K562 (cell line): ENCODE data around the gene ZNF548. TPM values are rescaled to one million over a fixed set of nuclear protein-coding genes. Genes with fewer than 3 reads are reported as not detected.

Experiments used
- ATF7 ChIP-seq: fragments of 450-650 bp; IDR thresholded peaks from 2 replicates; pipeline ENCODE4 v1.7.1; 2014; ENCODE audit warnings: mild to moderate bottlenecking, moderate library complexity
- BACH1 ChIP-seq: fragments of 200-800 bp; sonication (Bioruptor generic); IDR thresholded peaks from 2 replicates; pipeline ENCODE4 v1.6.1; 2016; ENCODE audit warnings: missing genetic modification characterization, missing compliant biosample characterization
- CBX3 ChIP-seq, 2 experiments: IDR thresholded peaks; 1 replicate in 1 of 2; 2 replicates in 1 of 2; pipeline ENCODE4 v1.6.1; 2012; ENCODE audit warnings: inconsistent platforms in 2 of 2, low read length in 2 of 2, borderline replicate concordance in 1 of 2, control low read depth in 1 of 2
- EHMT2 ChIP-seq: fragments of 450-650 bp; IDR thresholded peaks from 2 replicates; pipeline ENCODE4 v1.6.1; 2018; ENCODE audit warnings: antibody characterized with exemption
- FOS ChIP-seq: IDR thresholded peaks from 3 replicates; pipeline ENCODE4 v1.6.1; 2011; ENCODE audit not compliant: insufficient read length; ENCODE audit errors: extremely low read depth
- FOXK1 ChIP-seq: sonication (generic); formaldehyde crosslinking; IDR thresholded peaks from 2 replicates; pipeline ENCODE4 v1.8.0; 2022; ENCODE audit warnings: missing genetic modification reagents, mild to moderate bottlenecking, borderline replicate concordance
- HCFC1 ChIP-seq: IDR thresholded peaks from 2 replicates; pipeline ENCODE4 v1.6.1; 2012; ENCODE audit warnings: low read depth, low read length, improper control_type of control experiment
- HDAC1 ChIP-seq, 2 experiments: fragments of 450-650 bp; IDR thresholded peaks; 2 replicates each; pipeline ENCODE4 v1.6.1; 2016 to 2017; ENCODE audit warnings: inconsistent platforms in 1 of 2, mild to moderate bottlenecking in 1 of 2, moderate library complexity in 1 of 2
- KAT7 ChIP-seq: sonication (generic); formaldehyde crosslinking; IDR thresholded peaks from 2 replicates; pipeline ENCODE4 v1.8.0; 2022; ENCODE audit warnings: missing genetic modification reagents, mild to moderate bottlenecking, borderline replicate concordance
- KLF10 ChIP-seq: fragments of 250-450 bp; sonication (Bioruptor Pico); IDR thresholded peaks from 2 replicates; pipeline ENCODE4 v1.6.1; 2021; ENCODE audit warnings: matching md5 sums
- LCOR ChIP-seq: sonication (generic); formaldehyde crosslinking; IDR thresholded peaks from 2 replicates; pipeline ENCODE4 v1.8.0; 2022; ENCODE audit warnings: mild to moderate bottlenecking, missing genetic modification reagents
- RAD51 ChIP-seq: fragments of 450-650 bp; IDR thresholded peaks from 2 replicates; pipeline ENCODE4 v1.7.1; 2016; ENCODE audit warnings: low read depth, mild to moderate bottlenecking, borderline replicate concordance
- SRSF1 ChIP-seq: fragments of 200-400 bp; formaldehyde crosslinking; IDR thresholded peaks from 2 replicates; pipeline ENCODE4 v1.6.1; 2017; ENCODE audit warnings: mild to moderate bottlenecking, low read depth, low read length, moderate library complexity
- TAL1 ChIP-seq: fragments of 450-650 bp; IDR thresholded peaks from 2 replicates; pipeline ENCODE4 v1.6.1; 2016; ENCODE audit warnings: mild to moderate bottlenecking
- XRCC3 ChIP-seq: fragments of 450-650 bp; IDR thresholded peaks from 2 replicates; pipeline ENCODE4 v1.6.1; 2017; ENCODE audit warnings: mild to moderate bottlenecking, moderate library complexity
- ZNF140 ChIP-seq: fragments of 250-450 bp; sonication (Bioruptor Pico); IDR thresholded peaks from 2 replicates; pipeline ENCODE4 v1.8.0; 2021; ENCODE audit warnings: moderate library complexity, mild to moderate bottlenecking, inconsistent platforms
- polyA plus RNA-seq, 8 experiments: library from polyadenylated mRNA; depleted of rRNA in 4 of 8; stranded (reverse) in 5 of 8; unstranded in 3 of 8; fragments of >200 nt; fragmentation: Nextera tagmentation in 2 of 8; fragmentation: Illumina TruSeq in 1 of 8; extraction: Ambion mirVana in 2 of 8; extraction: Trizol in 1 of 8; gene quantifications; 2 replicates each; pipeline versions ENCODE4 v1.2.1 to v1.2.3, GENCODE V29; 2011 to 2014; ENCODE audit warnings: inconsistent platforms in 1 of 8, missing spikeins in 1 of 8
- total RNA-seq, 7 experiments: library from RNA; depleted of rRNA in 6 of 7; stranded (reverse); fragments of >200 nt in 6 of 7; fragmentation: Illumina TruSeq in 2 of 7; extraction: Trizol in 2 of 7; gene quantifications; 2 replicates each; pipeline versions ENCODE4 v1.2.1 to v1.2.3, GENCODE V29; 2011 to 2021; ENCODE audit warnings: low replicate concordance in 1 of 7
- TF ChIP-seq, protein P1 (sequence below), 3 experiments: IDR thresholded peaks in 2 of 3; conservative IDR thresholded peaks in 1 of 3; 2 replicates each; pipeline ENCODE4 v1.5.1; 2011 to 2012; ENCODE audit warnings: low read length in 3 of 3, mild to moderate bottlenecking in 3 of 3, control low read depth in 2 of 3, improper control_type of control experiment in 1 of 3, inconsistent platforms in 1 of 3, low read depth in 1 of 3, mixed read lengths in 1 of 3, moderate library complexity in 1 of 3; ENCODE audit not compliant: insufficient read depth in 2 of 3
- TF ChIP-seq, protein P2 (sequence below), 2 experiments: fragments of 450-650 bp; IDR thresholded peaks; 2 replicates each; pipeline ENCODE4 v1.6.1; 2018; ENCODE audit warnings: mild to moderate bottlenecking in 2 of 2, low read depth in 1 of 2; ENCODE audit not compliant: partially characterized antibody in 2 of 2
- TF ChIP-seq, protein P3 (sequence below): sonication (generic); formaldehyde crosslinking; IDR thresholded peaks from 2 replicates; pipeline ENCODE4 v1.8.0; 2023; ENCODE audit warnings: mild to moderate bottlenecking, missing genetic modification reagents
- TF ChIP-seq, protein P4 (sequence below): fragments of 450-650 bp; IDR thresholded peaks from 2 replicates; pipeline ENCODE4 v1.6.1; 2016; ENCODE audit warnings: low read depth, mild to moderate bottlenecking, moderate library complexity

The ZNF548 gene
- total and polyA plus RNA-seq, 9 of the 15 experiments (the other 6 are each of a cell fraction or from before 2014, with no cell fraction given): 1.5 to 8.7 (median 4.5) TPM

DNA sequence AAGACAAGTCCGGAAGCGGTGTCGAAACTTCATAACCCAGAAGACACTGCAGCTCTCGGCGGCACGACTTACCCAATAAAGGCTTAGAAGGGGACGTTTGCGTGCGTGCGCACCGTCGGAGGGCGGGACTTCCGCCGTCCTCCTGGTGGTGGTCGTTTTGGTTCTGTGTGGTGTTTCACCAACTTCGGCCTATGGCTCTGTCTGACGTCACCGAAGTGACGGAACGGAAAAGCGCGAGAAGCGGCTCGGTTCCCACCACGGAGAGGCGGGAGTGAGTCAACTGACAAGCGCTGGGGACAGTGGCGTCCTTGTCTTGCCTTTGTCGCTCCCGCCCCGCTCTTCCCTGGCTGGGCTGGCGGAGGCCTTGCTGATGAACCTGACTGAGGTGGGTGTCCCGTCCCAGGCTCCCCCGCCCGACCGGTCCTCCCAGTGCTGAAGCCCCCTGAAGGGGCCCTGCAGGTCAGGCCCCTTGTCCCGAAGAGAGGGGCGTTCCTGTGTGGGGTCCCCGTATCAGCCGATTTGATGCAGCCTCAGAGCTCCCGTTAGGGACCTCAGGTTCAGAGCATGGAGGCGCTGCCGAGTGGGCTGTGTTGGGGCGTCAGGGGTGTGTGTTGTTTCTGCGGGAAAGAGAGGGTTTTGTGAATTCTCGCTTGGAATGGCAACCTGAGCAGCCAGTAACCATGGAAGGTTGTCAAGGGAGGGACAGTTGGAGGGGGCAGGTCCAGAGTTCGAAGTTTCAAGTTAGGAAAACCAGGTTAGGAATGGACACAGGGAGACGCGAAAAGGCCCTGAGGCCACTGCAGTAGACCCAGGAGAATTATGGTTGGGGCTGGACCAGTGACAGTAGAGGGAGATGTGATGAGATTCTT is at the start of gene ZNF548 (continued):
- TF ChIP-seq TAL1 (no peak), XRCC3 (no peak), HCFC1 (peak; percentile 89), RAD51 (peak; percentile 75), FOS (peak; percentile 24), KLF10 (CRISPR knock-in tag) (no peak), EHMT2 (0 out of 2 replicates have a peak, but pooled peaks have one; percentile 28), HDAC1 (IDR thresholded peaks at IDR 0.05) (0 out of 4 replicates have a peak, but pooled peaks of 1 of the 2 experiments have one; percentile 45), KAT7 (CRISPR knock-in tag) (no peak), ZNF140 (CRISPR knock-in tag) (no peak), BACH1 (0 out of 2 replicates have a peak, but pooled peaks have one; percentile 16), LCOR (CRISPR knock-in tag) (peak; percentile 50; the same call in 1 of the 2 replicates), ATF7 (peak; percentile 97), CBX3 (IDR thresholded peaks at IDR 0.05; ENCODE audit: borderline replicate concordance in 1 of 2, low read length in 2 of 2) (peak in 1 of 2 experiments; percentile 79; a peak in 2 of 3 replicates), SRSF1 (peak; percentile 96), FOXK1 (peak; percentile 50; the same call in 1 of the 2 replicates)
- TF ChIP-seq, protein P1, sequence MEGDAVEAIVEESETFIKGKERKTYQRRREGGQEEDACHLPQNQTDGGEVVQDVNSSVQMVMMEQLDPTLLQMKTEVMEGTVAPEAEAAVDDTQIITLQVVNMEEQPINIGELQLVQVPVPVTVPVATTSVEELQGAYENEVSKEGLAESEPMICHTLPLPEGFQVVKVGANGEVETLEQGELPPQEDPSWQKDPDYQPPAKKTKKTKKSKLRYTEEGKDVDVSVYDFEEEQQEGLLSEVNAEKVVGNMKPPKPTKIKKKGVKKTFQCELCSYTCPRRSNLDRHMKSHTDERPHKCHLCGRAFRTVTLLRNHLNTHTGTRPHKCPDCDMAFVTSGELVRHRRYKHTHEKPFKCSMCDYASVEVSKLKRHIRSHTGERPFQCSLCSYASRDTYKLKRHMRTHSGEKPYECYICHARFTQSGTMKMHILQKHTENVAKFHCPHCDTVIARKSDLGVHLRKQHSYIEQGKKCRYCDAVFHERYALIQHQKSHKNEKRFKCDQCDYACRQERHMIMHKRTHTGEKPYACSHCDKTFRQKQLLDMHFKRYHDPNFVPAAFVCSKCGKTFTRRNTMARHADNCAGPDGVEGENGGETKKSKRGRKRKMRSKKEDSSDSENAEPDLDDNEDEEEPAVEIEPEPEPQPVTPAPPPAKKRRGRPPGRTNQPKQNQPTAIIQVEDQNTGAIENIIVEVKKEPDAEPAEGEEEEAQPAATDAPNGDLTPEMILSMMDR (IDR thresholded peaks at IDR 0.05 in 2 of 3, conservative IDR thresholded peaks at IDR 0.05 in 1 of 3; ENCODE audit: insufficient read depth in 2 of 3, low read depth in 1 of 3, low read length in 3 of 3): peak; percentile 32 to 47 (median 40); a peak in 4 of 6 replicates
- TF ChIP-seq, protein P2, sequence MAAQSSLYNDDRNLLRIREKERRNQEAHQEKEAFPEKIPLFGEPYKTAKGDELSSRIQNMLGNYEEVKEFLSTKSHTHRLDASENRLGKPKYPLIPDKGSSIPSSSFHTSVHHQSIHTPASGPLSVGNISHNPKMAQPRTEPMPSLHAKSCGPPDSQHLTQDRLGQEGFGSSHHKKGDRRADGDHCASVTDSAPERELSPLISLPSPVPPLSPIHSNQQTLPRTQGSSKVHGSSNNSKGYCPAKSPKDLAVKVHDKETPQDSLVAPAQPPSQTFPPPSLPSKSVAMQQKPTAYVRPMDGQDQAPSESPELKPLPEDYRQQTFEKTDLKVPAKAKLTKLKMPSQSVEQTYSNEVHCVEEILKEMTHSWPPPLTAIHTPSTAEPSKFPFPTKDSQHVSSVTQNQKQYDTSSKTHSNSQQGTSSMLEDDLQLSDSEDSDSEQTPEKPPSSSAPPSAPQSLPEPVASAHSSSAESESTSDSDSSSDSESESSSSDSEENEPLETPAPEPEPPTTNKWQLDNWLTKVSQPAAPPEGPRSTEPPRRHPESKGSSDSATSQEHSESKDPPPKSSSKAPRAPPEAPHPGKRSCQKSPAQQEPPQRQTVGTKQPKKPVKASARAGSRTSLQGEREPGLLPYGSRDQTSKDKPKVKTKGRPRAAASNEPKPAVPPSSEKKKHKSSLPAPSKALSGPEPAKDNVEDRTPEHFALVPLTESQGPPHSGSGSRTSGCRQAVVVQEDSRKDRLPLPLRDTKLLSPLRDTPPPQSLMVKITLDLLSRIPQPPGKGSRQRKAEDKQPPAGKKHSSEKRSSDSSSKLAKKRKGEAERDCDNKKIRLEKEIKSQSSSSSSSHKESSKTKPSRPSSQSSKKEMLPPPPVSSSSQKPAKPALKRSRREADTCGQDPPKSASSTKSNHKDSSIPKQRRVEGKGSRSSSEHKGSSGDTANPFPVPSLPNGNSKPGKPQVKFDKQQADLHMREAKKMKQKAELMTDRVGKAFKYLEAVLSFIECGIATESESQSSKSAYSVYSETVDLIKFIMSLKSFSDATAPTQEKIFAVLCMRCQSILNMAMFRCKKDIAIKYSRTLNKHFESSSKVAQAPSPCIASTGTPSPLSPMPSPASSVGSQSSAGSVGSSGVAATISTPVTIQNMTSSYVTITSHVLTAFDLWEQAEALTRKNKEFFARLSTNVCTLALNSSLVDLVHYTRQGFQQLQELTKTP (IDR thresholded peaks at IDR 0.05; ENCODE audit: low read depth in 1 of 2, partially characterized antibody in 2 of 2): peak in 1 of 2 experiments; percentile 89
- TF ChIP-seq, protein P3, sequence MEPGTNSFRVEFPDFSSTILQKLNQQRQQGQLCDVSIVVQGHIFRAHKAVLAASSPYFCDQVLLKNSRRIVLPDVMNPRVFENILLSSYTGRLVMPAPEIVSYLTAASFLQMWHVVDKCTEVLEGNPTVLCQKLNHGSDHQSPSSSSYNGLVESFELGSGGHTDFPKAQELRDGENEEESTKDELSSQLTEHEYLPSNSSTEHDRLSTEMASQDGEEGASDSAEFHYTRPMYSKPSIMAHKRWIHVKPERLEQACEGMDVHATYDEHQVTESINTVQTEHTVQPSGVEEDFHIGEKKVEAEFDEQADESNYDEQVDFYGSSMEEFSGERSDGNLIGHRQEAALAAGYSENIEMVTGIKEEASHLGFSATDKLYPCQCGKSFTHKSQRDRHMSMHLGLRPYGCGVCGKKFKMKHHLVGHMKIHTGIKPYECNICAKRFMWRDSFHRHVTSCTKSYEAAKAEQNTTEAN (CRISPR knock-in tag): peak; percentile 29; the same call in 1 of the 2 replicates
- TF ChIP-seq, protein P4, sequence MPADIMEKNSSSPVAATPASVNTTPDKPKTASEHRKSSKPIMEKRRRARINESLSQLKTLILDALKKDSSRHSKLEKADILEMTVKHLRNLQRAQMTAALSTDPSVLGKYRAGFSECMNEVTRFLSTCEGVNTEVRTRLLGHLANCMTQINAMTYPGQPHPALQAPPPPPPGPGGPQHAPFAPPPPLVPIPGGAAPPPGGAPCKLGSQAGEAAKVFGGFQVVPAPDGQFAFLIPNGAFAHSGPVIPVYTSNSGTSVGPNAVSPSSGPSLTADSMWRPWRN: no peak
